ENCODE data around the gene TF. TPM values are rescaled to one million over a fixed set of nuclear protein-coding genes. Genes with fewer than 3 reads are reported as not detected.

TF gene
- total RNA-seq, 1 donor from 2014 or later: 40.6 TPM

DNA sequence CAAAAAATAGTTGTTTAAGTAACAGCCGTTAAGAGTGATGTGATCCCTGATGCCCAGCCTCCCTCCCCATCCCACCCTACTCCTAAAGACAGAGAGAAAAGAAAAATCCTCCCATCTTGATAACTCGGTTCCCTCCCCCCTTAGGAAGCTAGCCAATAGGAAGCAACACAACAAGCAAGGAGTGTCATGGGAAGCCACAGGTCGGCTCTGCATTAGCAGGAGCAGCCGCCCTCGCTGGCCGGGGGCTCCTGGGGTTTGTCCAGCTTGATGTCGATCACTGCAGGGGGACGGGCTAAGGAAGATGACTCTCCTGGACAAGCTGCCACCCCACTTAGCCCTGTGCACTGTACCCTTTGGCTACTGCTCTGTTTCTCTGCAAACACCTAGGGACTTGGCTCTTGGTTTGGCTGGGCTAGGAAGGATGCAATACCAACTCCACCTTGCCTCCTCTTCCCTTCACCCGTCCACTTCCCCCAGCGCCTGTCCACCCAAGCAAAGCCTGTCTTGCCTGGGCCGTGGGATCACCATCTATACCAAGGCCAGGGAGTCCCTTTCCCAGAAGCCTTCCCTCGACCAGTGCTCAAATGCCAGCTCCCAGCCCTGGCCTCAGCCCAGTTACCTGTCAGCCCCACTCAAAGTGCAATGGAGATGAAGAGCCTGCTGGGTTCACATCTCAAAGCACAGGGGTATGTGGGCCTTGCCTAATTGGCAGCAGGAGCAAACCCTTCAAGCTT is 82.5 kb downstream of the TF start:
- no peak for DNase-seq (ENCODE audit: low spot score)
- ATAC-seq: no peak
- intact Hi-C loops (cut with DNase I): no loop called here

DNA sequence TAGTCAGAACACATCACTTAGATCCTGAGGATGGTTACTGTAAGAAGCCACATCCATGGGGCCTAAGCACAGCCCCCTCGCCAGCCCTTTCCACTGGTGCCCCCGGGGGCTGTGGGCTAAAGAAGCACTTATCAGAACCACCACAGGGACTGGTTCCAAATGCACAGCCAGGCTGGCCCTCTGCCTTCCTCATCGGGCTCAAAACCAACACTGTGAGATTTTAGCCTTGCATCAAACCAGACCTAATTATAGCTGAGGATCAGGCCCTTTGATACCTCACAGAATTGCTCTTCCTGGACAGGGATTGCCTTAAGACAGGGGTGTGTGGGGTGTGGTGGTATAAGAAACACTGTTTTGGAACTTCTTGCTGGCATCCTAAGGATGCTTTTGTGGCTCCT is 83.1 kb downstream of the TF start:
- intact Hi-C loops (cut with DNase I): no loop called here
- ATAC-seq: no peak
- no peak for DNase-seq (ENCODE audit: low spot score)

DNA sequence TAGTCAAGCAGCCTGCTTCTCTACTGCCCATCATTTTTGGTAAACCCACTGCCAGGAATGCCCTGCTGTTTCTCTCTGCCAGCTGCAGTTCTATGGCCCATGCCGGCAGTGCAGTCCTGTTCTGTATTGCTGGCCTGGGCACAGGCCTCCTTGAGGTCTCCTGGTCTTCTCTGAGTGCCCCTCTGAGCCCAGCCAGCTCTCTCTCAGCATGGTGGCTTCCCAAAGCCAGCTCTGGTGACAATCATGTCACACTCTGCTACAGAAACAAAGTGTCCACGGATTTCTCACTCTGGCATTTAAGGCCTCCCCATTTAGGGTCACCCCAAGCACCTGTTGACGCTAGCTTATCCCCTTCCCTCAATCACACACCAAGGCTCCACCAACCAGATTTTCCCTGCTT is 83.9 kb downstream of the TF start:
- ATAC-seq (no peak), DNase-seq (ENCODE audit: low spot score) (no peak)
- intact Hi-C loops (cut with DNase I): no loop called here

DNA sequence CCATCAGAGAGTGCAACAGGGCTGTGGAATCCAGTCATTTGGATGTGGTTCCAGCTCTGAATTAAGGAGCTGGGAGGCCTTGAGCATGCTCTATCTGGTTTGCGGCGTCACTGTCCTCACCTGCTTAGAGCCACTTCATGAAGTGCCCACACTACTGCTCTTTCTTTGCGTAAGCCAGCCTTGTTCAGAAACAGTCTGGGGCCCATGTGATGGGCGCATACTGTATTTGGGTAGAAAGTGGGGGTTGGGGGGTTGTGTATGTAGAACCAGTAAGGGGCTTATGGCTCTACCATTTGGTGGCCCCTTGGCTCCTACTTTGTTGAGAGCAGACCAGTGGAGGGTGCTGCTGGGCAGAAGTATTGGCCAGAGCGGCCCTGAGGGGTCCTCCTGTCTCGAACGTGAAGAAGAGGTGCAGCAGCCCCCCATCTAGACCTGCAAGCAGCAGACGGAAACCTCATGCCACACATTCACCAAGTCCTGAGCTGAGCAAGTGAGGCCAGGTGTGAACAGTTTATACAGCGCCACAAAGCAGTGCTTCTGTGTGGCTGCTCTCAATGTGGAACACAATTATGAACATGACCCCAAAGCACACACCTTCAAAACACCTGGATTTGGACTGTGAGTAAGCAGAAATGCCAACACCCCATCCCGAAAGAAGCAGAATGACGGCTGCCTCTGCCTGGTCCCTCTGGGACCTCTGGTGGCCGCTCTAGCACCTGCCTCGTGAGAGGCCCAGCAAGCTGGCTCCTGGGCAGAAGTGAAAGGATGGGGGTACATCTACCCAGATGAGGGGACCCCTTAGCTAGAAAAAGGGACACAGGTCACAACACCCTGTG is 86.0 kb downstream of the TF start:
- DNase-seq (ENCODE audit: low spot score) (no peak), ATAC-seq (no peak)
- intact Hi-C loops (cut with DNase I): no loop called here

GRCh38 chr3:133832802-133833144 is 86.6 kb downstream of the TF start:
- intact Hi-C loops (cut with DNase I): no loop called here
- ATAC-seq (no peak), DNase-seq (ENCODE audit: low spot score) (no peak)

DNA sequence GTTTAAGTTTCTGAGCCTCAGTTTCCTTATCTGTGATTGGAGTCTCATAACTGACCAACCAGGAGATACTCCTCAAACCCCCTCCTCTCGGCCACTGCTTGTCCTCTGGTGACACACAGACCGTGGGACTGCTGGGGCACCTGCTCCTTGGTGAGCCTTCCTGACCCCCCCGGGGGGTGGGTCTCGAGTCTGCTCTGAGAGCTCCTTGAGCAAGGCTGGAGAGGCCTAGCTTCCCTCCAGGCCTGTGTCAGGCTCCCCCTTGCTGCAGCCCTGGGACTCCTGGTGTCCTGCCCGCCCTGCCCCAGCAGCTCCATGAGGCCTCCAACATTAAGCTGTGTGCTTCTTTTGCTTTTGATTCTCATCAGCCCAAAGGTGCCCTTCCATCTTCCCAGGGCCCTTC is 87.1 kb downstream of the TF start:
- DNase-seq (ENCODE audit: low spot score): no peak
- intact Hi-C loops (cut with DNase I): no loop called here
- ATAC-seq: no peak

GRCh38 chr3:133833880-133834620 is 87.9 kb downstream of the TF start:
- intact Hi-C loops (cut with DNase I): no loop called here
- DNase-seq (ENCODE audit: low spot score) (no peak), ATAC-seq (no peak)

DNA sequence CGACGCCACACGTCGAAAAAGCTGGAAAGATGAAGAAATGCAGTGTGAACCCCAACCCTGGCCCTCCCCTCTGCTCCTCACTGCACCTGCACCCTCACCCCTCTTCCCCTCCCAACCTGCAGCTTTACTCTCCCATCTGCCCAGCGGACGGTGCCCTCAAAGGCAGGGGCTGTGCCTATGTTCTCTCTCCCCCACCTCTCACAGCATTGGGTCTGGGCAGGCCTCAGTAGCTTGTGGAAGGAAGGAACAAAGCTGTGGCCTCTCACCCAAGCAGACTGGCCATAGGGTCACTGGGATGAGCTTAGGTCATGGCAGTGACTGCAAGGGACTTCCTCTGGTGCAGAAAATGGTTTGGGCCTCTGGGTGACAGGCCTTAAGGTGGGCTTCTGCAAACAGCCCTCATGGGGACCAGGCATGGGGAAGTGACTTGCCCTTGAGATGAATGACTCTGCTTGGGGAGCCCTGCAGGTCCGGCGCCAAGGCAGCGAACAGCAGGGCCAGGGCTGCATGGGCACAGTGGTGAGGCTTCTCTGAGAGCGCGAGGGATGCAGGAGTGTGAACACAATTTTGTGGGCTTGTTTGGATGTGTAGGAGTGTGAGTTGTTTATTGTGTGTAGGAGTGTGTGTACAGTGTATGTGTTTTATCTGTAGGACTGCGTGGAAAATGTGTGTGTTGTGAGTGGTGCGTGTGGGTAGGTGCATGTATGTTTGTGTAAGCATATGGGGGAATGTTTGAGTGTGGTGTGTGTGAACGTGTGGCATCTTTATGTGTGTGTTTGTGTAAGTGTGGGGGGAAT is 88.6 kb downstream of the TF start:
- no peak for ATAC-seq
- intact Hi-C loops (cut with DNase I): no loop called here
- no peak for DNase-seq (ENCODE audit: low spot score)

GRCh38 chr3:133835418-133835743 is 89.2 kb downstream of the TF start:
- intact Hi-C loops (cut with DNase I): no loop called here
- ATAC-seq (no peak), DNase-seq (ENCODE audit: low spot score) (no peak)

- ATAC-seq (no peak), DNase-seq (ENCODE audit: low spot score) (no peak)
- intact Hi-C loops (cut with DNase I): no loop called here
These were observed 89.8 kb downstream of the TF start for GRCh38 chr3:133835961-133836360.

DNA sequence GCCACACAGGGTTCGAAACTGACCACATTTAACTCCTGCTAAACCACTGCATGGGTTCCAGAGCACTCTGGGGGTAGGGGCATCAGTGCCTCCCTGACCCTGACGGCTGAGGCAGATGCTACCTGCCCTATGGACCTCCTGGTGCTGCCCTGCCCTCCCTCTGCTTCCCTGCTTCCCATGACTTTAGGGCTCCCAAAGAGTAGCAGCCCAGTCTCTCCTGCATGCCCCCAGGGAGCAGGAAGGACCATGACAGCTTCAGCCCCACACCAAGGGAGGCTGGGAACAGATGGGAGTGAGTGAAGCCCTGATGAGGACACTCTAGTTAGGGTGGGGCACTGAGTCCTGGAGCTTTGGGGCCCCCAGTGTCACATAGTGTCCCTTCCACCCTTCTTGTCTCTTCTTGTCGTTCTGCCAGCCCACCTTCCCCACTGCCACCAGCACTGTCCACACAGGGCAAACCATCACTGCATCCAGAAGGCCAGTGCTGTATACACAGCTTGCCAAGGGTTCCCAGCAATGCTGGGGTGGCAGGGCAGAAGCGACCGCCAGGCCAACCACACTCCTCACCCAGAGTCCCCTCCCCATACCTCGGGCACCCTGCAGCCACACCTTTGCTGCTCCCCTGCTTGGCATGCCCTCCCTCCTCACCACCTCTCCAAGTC is 90.4 kb downstream of the TF start:
- intact Hi-C loops (cut with DNase I): no loop called here
- ATAC-seq (no peak), DNase-seq (ENCODE audit: low spot score) (no peak)

DNA sequence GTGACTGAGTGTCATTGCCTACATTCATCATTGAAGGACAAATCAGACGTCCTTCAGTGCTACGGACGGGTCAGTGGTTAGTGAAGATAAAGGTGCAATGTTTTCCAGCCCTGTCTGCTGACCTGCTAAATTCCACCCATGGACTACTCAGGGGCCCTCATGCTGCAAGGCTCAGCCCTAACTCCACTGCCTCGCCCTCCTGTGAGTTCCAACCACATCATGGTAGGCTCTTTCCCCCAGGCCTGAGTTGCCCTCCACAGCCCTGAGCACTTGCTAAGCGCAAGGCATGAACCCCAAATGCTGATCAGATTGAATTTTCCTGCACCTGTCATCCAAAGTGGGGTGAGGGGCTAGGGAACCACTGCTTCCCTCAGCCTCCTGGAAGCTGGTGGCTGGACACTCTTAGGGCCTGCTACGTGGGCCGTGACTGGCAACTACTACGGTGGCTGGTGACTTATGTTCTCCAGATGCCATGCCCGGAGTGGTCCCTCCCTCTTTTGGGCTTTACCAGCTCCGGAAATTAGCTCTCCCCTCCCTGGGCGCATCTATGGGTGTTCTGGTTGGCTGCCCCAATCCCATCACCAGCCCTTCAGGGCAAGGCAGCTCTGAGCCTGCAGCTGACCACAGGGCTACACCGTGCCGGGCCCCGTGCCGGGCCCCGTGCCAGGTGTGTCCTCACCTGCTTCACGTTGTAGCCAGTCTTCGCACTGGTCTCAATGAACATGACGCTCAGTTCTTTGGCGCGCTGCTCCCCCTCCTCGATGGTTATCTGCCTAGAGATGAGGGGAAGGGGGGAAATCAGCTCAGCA is 91.5 kb downstream of the TF start:
- DNase-seq (ENCODE audit: low spot score) (no peak), ATAC-seq (no peak)
- intact Hi-C loops (cut with DNase I): no loop called here

- ATAC-seq (no peak), DNase-seq (ENCODE audit: low spot score) (no peak)
- intact Hi-C loops (cut with DNase I): no loop called here
These were observed 92.2 kb downstream of the TF start for GRCh38 chr3:133838296-133838789.

- DNase-seq (ENCODE audit: low spot score) (no peak), ATAC-seq (no peak)
- intact Hi-C loops (cut with DNase I): no loop called here
These were observed 93.0 kb downstream of the TF start for GRCh38 chr3:133838916-133839800.

- no peak for DNase-seq (ENCODE audit: low spot score)
- peak; percentile 23 for ATAC-seq
- intact Hi-C loops (cut with DNase I): no loop called here
These were observed 94.0 kb downstream of the TF start for GRCh38 chr3:133840055-133840737.

- no peak for DNase-seq (ENCODE audit: low spot score)
- intact Hi-C loops (cut with DNase I): no loop called here
- no peak for ATAC-seq
These were observed 94.6 kb downstream of the TF start for GRCh38 chr3:133840767-133841166.
